ENCODE measurements around the gene SCN8A.
"Not testable (repeated sequence)": the region's sequence is repeated elsewhere in the genome, so short reads cannot be mapped to it uniquely, and the experiment has no call there.

Gene SCN8A

DNA sequence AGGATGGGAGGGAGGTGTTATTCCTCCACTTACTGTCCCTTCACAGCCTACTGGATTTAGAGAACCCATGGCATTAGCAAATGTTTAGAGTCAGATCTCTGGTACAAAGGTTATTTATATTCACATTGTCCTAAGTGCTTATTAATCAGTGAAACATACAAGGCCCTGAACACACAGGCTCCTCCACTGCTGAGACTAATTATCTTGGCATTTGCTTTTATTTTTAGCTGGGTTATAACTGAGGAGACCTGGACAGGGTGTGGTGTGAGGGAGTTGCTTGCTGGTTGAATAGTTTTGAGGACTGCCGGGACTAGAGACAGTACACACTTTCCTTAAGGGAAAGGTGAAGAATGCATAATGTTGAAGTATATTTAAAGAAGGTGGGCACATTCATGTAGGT is 180.0 kb downstream of the SCN8A start:
- DNase-seq (ENCODE audit: low spot score): no peak

- peak; percentile 11 for DNase-seq (ENCODE audit: low spot score)
Observed at GRCh38 chr12:51773145-51773869, 182.3 kb downstream of the SCN8A start.

DNA sequence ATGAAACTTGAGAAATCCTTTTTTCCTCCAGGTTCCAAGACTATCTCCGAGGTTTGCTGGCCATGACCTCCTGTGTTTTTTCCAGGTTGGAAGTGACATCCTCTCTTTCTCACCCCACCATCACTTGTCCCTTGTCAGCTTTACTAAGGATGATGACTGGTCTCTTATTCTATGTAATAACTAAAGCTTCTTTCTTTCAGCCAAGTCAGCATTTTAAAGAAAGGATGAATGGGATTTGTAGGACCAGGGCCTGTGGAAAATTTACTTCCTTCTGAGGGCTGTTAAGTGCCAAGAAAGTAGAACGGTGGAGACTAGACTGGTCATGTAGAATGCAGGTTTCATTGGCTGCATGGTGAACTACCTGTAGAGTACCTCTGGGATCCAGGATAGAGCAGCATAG is 183.9 kb downstream of the SCN8A start:
- no peak for DNase-seq (ENCODE audit: low spot score)

GRCh38 chr12:51777457-51777856 is 186.4 kb downstream of the SCN8A start:
- DNase-seq (ENCODE audit: low spot score): no peak

GRCh38 chr12:51777973-51778372 is 186.9 kb downstream of the SCN8A start:
- no peak for DNase-seq (ENCODE audit: low spot score)

GRCh38 chr12:51779876-51780275 is 188.8 kb downstream of the SCN8A start:
- DNase-seq (ENCODE audit: low spot score): no peak

- DNase-seq (ENCODE audit: low spot score): no peak
Observed at GRCh38 chr12:51784688-51785087, 193.7 kb downstream of the SCN8A start.

DNA sequence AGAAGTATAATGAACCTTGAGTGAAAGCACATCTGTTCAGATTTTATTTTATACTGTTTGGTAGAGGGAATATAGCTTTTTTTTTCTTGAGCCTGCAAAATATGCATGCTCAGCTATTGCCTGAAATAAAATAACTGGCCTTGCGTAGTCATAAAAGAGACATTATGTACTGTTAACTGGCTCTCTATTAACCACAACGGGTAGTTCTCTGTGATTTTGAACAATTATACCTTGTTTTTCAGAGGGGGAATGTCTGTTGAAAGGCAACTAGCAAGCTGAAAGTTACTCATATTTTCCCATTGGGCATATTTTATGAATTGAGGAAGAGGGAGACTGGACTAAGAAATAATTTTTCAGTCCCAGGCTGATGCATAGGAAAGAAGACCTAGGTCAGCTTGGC is 194.9 kb downstream of the SCN8A start:
- DNase-seq (ENCODE audit: low spot score): no peak

DNA sequence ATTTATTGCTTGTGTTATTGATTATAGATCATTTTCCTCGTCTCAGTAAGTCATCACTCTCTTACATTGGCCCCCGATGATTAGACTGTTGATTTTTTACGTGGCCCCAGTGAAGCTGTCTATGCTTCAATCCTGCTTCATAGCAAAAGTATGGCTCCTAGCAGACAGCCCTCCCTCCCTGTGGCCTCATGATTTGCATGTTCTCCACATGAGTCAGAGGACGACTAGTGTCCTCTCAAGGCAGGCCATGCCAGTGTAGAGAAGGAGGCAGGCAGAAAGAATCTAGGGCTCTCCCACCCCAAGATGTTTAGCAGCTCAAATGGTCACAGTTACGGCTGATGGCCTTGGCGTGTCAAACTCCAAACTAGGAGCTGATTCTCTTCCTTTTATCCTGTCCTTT is 197.8 kb downstream of the SCN8A start:
- DNase-seq (ENCODE audit: low spot score): no peak

GRCh38 chr12:51792417-51792816 is 201.4 kb downstream of the SCN8A start:
- no peak for DNase-seq (ENCODE audit: low spot score)

- no peak for DNase-seq (ENCODE audit: low spot score)
Observed at GRCh38 chr12:51793201-51793600, 202.2 kb downstream of the SCN8A start.

GRCh38 chr12:51797301-51797700 is 206.3 kb downstream of the SCN8A start:
- no peak for DNase-seq (ENCODE audit: low spot score)

DNA sequence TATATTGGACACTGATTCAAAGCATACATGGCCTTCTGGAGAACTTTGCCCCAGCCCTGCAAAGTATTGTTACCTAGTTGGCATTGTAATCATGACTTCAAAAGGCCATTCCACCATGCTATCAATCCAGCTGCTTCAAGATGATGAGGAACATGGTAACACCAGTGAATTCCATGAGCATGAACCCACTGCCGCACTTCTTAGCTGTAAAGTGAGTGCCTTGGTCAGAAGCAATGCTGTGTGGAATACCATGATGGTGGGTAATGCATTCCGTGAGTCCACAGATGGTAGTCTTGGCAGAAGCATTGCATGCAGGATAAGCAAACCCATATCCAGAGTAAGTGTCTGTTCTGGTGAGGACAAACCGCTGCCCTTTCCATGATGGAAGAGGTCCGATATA is 207.0 kb downstream of the SCN8A start:
- DNase-seq (ENCODE audit: low spot score): not testable (repeated sequence)

- DNase-seq (ENCODE audit: low spot score): no peak
Observed at GRCh38 chr12:51798501-51798900, 207.5 kb downstream of the SCN8A start.

DNA sequence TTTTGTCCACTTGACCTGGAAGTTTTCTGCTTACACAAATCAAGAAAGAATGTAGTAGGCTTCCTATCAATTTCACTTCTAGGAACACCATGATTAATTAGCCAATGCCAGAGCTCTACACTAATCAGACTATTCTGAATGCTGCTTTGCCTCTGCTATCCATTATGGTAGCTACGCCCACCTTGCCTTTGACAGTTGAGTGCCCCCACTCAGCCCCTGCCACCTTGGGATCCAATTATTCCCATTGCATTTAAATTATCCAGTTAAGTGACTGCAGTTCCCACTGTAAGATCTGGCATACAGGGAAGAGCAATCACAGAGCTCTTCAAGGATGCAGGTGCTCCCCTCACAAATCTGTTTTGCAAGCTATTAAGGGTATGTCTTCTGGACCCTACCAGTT is 210.0 kb downstream of the SCN8A start:
- no peak for DNase-seq (ENCODE audit: low spot score)

DNA sequence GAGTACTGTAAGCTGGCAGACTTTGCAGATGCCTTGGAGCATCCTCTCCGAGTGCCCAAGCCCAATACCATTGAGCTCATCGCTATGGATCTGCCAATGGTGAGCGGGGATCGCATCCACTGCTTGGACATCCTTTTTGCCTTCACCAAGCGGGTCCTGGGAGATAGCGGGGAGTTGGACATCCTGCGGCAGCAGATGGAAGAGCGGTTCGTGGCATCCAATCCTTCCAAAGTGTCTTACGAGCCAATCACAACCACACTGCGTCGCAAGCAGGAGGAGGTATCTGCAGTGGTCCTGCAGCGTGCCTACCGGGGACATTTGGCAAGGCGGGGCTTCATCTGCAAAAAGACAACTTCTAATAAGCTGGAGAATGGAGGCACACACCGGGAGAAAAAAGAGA is 215.9 kb downstream of the SCN8A start:
- no peak for DNase-seq (ENCODE audit: low spot score)

DNA sequence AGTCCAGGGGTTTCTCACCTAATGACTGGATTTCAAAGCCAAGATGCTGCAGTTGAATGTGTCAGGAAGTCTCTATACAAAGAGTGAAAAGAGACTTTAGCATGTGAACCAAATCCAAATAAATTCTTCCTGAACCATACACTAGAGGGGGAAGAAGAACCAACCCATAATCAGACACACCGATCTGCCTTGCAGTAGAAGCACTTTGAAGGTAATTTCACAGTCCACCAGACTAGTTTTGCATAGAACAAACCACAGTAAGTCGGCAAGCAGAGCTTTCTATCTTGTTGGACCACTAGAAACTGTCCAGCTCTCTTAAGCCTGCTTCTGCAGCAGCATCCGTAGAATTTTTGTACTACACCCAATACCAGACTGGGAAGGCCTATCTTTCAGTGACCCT is 218.2 kb downstream of the SCN8A start:
- no peak for DNase-seq (ENCODE audit: low spot score)

GRCh38 chr12:51811203-51812202 is 220.5 kb downstream of the SCN8A start:
- no peak for DNase-seq (ENCODE audit: low spot score)

DNA sequence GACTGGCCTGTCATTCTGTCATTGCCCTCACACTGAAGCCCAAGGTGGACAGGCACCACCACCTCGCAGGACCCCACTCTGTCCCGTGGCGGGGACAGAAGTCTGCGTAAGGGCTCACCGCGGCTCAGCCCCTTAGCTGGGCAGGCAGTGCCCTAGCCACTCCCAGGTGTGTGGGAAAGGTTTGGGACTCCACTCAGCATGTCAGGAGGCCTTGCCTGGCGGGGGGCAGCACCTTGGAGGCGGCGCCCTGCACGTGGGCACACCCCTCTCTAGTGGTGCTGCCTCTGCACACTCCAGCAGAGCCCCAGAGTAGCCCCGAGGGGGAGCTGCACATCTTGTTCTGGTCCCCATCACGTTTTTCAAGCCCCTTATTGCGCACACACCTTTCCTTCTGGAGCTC is 221.8 kb downstream of the SCN8A start:
- DNase-seq (ENCODE audit: low spot score): no peak

DNA sequence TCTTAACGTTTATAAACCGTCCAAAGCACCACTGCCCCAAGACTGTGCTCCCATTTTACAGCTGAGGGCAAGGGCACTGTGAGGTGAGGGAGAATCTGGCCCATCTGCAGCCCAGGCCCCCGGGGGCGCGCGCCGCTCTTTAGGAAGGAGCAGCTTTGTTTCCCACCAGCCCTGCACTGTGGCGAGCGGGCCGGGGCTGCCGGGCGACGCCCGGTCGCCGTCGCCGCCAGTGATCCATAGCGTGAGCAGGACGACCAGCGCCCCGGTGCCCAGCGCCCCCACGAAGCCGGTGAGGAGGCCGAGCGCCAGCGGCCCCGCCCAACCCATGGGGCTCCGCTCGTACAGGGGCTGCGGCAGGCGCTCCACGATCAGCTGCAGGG is 222.9 kb downstream of the SCN8A start:
- no peak for DNase-seq (ENCODE audit: low spot score)

DNA sequence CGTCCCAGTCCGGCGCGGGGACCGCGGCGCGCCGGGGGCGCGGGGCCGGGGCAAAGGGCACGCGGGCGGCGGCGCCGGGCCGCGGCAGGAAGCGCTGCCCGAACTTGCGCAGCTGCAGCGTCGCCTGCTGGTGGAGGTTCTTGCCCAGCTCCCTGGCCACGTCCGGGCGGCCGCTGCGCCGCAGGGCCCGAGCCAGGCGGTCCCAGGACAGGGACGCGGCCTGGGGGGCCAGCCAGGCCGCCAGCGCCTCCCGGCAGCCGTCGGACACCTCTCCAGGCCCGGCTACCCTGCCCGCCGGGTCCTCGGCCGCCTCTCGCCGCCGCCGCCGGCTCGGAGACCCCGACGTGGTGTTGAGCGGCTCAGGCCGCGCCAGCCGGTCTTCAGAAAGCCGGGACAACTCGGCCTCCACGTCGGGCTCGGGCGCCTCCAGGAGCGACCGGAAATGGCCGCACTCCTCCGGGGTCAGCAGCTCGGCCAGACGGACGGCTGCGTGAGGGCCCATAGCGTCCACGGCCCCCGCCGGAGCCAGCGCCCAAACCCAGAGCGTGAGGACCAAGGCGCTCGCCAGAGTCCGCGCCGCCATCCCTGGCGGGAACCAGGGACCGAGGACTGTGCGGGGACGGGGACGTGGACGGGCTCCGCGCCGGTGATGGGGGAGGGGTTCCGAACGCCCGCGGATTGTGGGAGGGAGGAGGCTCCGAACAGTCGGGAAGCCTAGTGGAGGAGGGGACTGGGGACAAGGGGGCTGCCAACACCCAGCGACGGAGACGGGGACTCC is 223.5 kb downstream of the SCN8A start:
- no peak for DNase-seq (ENCODE audit: low spot score)

DNA sequence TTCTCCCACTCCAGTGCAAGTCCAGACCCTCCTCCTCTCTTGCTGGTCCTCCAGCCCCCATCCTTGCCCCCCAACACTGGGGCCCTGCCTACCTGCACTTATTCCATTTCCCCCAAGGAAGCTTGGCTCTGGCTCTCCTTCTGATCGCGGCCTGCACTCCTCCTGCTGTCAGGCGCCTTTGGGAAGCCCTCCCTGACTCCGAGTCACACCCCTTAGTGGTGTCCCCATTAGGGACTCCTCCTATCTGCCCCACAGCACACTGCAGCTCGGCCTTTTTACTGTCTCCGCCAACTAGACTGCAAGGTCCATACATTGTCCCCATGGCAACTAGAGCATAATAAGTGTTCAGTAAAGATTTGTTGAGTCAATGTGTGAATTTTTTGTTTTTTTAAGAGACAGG is 224.5 kb downstream of the SCN8A start:
- no peak for DNase-seq (ENCODE audit: low spot score)

All from RKO (cell line).